K562 (cell line): ENCODE results near the gene MEGF9. TPM values are rescaled to one million over a fixed set of nuclear protein-coding genes. Genes with fewer than 3 reads are reported as not detected.

ENCODE experiments used
- ATF7 ChIP-seq: fragments of 450-650 bp; IDR thresholded peaks from 2 replicates; pipeline ENCODE4 v1.7.1; 2014; ENCODE audit warnings: mild to moderate bottlenecking, moderate library complexity
- CBX3 ChIP-seq, 2 experiments: IDR thresholded peaks; 1 replicate in 1 of 2; 2 replicates in 1 of 2; pipeline ENCODE4 v1.6.1; 2012; ENCODE audit warnings: inconsistent platforms in 2 of 2, low read length in 2 of 2, borderline replicate concordance in 1 of 2, control low read depth in 1 of 2
- ELF1 ChIP-seq: fragments of 200-800 bp; sonication (Bioruptor generic); IDR thresholded peaks from 2 replicates; pipeline ENCODE4 v1.6.1; 2016; ENCODE audit warnings: missing genetic modification characterization, missing compliant biosample characterization
- GABPB2 ChIP-seq: fragments of 250-450 bp; sonication (Bioruptor Pico); conservative IDR thresholded peaks from 2 replicates; pipeline ENCODE4 v1.5.1; 2021; ENCODE audit warnings: mild to moderate bottlenecking
- ID3 ChIP-seq, 2 experiments: fragments of 250-450 bp in 1 of 2; fragments of 450-650 bp in 1 of 2; sonication (Bioruptor Pico) in 1 of 2; IDR thresholded peaks; 2 replicates each; pipeline versions ENCODE4 v1.6.1 to v1.8.0; 2016 to 2021; ENCODE audit warnings: mild to moderate bottlenecking in 2 of 2, moderate library complexity in 2 of 2, missing compliant biosample characterization in 1 of 2, missing genetic modification characterization in 1 of 2
- MCM3 ChIP-seq: fragments of 450-650 bp; IDR thresholded peaks from 2 replicates; pipeline ENCODE4 v1.6.1; 2016
- MED1 ChIP-seq: sonication (generic); formaldehyde crosslinking; IDR thresholded peaks from 2 replicates; pipeline ENCODE4 v1.8.1; 2023; ENCODE audit warnings: missing genetic modification reagents, borderline replicate concordance
- NELFE ChIP-seq: IDR thresholded peaks from 2 replicates; pipeline ENCODE4 v1.6.1; 2011; ENCODE audit warnings: mild to moderate bottlenecking; ENCODE audit not compliant: insufficient read depth, insufficient read length
- NRF1 ChIP-seq, 2 experiments: fragments of 450-650 bp; IDR thresholded peaks in 1 of 2; conservative IDR thresholded peaks in 1 of 2; 2 replicates each; pipeline ENCODE4 v1.6.1; 2014; ENCODE audit warnings: mild to moderate bottlenecking in 2 of 2
- POLR2B ChIP-seq: fragments of 450-650 bp; IDR thresholded peaks from 2 replicates; pipeline ENCODE4 v1.6.1; 2018; ENCODE audit warnings: low read depth; ENCODE audit not compliant: partially characterized antibody
- PREB ChIP-seq: sonication (generic); formaldehyde crosslinking; IDR thresholded peaks from 2 replicates; pipeline ENCODE4 v1.8.1; 2023; ENCODE audit warnings: mild to moderate bottlenecking, missing genetic modification reagents
- SAFB ChIP-seq: fragments of 200-400 bp; formaldehyde crosslinking; IDR thresholded peaks from 2 replicates; pipeline ENCODE4 v1.6.1; 2017; ENCODE audit warnings: low read depth, low read length, borderline replicate concordance
- SMARCA5 ChIP-seq: fragments of 450-650 bp; IDR thresholded peaks from 2 replicates; pipeline ENCODE4 v1.6.1; 2016
- SREBF1 ChIP-seq: fragments of 150-350 bp; IDR thresholded peaks from 2 replicates; pipeline ENCODE4 v1.6.1; 2014; ENCODE audit warnings: antibody characterized with exemption, low read depth, low read length, borderline replicate concordance
- TCF7L2 ChIP-seq: fragments of 150-350 bp; IDR thresholded peaks from 2 replicates; pipeline ENCODE4 v1.6.1; 2016; ENCODE audit warnings: low read depth, mild to moderate bottlenecking, low read length, moderate library complexity
- ZNF785 ChIP-seq: fragments of 250-450 bp; sonication (Bioruptor Pico); IDR thresholded peaks from 2 replicates; pipeline ENCODE4 v1.4.0; 2020; ENCODE audit warnings: mild to moderate bottlenecking
- polyA plus RNA-seq, 8 experiments: library from polyadenylated mRNA; depleted of rRNA in 4 of 8; stranded (reverse) in 5 of 8; unstranded in 3 of 8; fragments of >200 nt; fragmentation: Nextera tagmentation in 2 of 8; fragmentation: Illumina TruSeq in 1 of 8; extraction: Ambion mirVana in 2 of 8; extraction: Trizol in 1 of 8; gene quantifications; 2 replicates each; pipeline versions ENCODE4 v1.2.1 to v1.2.3, GENCODE V29; 2011 to 2014; ENCODE audit warnings: inconsistent platforms in 1 of 8, missing spikeins in 1 of 8
- total RNA-seq, 7 experiments: library from RNA; depleted of rRNA in 6 of 7; stranded (reverse); fragments of >200 nt in 6 of 7; fragmentation: Illumina TruSeq in 2 of 7; extraction: Trizol in 2 of 7; gene quantifications; 2 replicates each; pipeline versions ENCODE4 v1.2.1 to v1.2.3, GENCODE V29; 2011 to 2021; ENCODE audit warnings: low replicate concordance in 1 of 7
- TF ChIP-seq, protein P1 (sequence below): fragments of 450-650 bp; IDR thresholded peaks from 2 replicates; pipeline ENCODE4 v1.6.1; 2018; ENCODE audit not compliant: partially characterized antibody
- TF ChIP-seq, protein P2 (sequence below): sonication (generic); formaldehyde crosslinking; IDR thresholded peaks from 2 replicates; pipeline ENCODE4 v1.9.0; 2022; ENCODE audit warnings: mild to moderate bottlenecking, missing genetic modification reagents
- TF ChIP-seq, protein P3 (sequence below): IDR thresholded peaks from 2 replicates; pipeline ENCODE4 v1.6.1; 2016; ENCODE audit warnings: missing genetic modification characterization, missing compliant biosample characterization

The MEGF9 gene
- total and polyA plus RNA-seq, 9 of the 15 experiments (the other 6 are each of a cell fraction or from before 2014, with no cell fraction given): 2.1 to 6.2 (median 3.8) TPM

DNA sequence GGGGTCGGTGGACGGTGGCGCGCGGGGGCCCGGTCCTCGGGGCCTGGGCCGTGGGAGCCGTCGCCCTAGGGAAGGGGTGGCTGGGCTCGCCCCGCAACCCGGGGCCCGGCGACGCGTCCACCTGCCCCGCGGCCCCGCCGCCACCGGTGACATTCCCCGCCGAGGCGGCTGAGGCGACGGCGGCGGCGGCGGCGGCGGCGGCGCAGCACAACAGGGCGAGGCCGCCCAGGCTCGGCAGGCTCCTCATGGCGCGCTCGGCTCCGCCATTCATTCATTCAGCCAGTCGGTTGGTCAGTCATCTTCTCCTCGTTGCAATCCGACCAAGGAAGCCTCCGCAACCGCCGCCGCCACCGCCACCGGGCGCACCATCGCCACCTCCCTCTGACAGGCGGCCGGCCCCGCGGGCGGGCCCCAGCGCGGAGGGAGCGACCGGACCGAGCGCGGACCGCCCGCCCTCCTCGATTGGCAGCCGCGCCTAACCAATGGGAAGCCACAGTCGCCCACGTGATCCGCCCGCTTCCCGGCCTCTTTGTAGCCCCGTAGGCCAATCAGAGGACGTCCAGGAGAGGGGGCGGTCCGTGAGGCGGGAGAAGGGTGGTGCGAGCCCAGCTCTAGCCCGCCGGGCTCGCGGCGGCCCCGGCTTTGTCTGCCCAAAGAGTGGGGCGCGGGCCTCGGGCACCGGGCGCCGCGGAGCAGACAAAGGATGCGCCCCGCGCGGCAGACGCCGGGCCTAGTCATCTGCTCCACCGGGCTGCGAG is at the start of gene MEGF9 (continued):
- TF ChIP-seq ELF1: no peak
- no peak for TF ChIP-seq GABPB2
- no peak for TF ChIP-seq CBX3 (IDR thresholded peaks at IDR 0.05; ENCODE audit: borderline replicate concordance in 1 of 2, low read length in 2 of 2)
- TF ChIP-seq PREB: no peak
- no peak for TF ChIP-seq SAFB
- TF ChIP-seq SMARCA5: no peak
- no peak for TF ChIP-seq NELFE
- TF ChIP-seq TCF7L2: no peak; the same call in 1 of the 2 replicates
- TF ChIP-seq, protein P1, sequence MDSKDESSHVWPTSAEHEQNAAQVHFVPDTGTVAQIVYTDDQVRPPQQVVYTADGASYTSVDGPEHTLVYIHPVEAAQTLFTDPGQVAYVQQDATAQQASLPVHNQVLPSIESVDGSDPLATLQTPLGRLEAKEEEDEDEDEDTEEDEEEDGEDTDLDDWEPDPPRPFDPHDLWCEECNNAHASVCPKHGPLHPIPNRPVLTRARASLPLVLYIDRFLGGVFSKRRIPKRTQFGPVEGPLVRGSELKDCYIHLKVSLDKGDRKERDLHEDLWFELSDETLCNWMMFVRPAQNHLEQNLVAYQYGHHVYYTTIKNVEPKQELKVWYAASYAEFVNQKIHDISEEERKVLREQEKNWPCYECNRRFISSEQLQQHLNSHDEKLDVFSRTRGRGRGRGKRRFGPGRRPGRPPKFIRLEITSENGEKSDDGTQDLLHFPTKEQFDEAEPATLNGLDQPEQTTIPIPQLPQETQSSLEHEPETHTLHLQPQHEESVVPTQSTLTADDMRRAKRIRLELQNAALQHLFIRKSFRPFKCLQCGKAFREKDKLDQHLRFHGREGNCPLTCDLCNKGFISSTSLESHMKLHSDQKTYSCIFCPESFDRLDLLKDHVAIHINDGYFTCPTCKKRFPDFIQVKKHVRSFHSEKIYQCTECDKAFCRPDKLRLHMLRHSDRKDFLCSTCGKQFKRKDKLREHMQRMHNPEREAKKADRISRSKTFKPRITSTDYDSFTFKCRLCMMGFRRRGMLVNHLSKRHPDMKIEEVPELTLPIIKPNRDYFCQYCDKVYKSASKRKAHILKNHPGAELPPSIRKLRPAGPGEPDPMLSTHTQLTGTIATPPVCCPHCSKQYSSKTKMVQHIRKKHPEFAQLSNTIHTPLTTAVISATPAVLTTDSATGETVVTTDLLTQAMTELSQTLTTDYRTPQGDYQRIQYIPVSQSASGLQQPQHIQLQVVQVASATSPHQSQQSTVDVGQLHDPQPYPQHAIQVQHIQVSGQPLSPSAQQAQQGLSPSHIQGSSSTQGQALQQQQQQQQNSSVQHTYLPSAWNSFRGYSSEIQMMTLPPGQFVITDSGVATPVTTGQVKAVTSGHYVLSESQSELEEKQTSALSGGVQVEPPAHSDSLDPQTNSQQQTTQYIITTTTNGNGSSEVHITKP: no peak
- TF ChIP-seq, protein P2, sequence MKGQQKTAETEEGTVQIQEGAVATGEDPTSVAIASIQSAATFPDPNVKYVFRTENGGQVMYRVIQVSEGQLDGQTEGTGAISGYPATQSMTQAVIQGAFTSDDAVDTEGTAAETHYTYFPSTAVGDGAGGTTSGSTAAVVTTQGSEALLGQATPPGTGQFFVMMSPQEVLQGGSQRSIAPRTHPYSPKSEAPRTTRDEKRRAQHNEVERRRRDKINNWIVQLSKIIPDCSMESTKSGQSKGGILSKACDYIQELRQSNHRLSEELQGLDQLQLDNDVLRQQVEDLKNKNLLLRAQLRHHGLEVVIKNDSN (CRISPR knock-in tag): peak; percentile 97
- peak; percentile 78 for TF ChIP-seq ATF7
- TF ChIP-seq NRF1 (conservative IDR thresholded peaks at IDR 0.05 in 1 of 2, IDR thresholded peaks at IDR 0.05 in 1 of 2): peak; percentile 51 to 57; a peak in 2 of 4 replicates
- peak; percentile 39 for TF ChIP-seq POLR2B
- TF ChIP-seq ZNF785 (CRISPR knock-in tag): no peak
- TF ChIP-seq MCM3: no peak
- TF ChIP-seq MED1: no peak
- no peak for TF ChIP-seq SREBF1
- no peak for TF ChIP-seq ID3 (CRISPR knock-in tag; IDR thresholded peaks at IDR 0.05)
- peak; percentile 15; the same call in 1 of the 2 replicates for TF ChIP-seq ID3 (tag; IDR thresholded peaks at IDR 0.05)
- TF ChIP-seq, protein P3, sequence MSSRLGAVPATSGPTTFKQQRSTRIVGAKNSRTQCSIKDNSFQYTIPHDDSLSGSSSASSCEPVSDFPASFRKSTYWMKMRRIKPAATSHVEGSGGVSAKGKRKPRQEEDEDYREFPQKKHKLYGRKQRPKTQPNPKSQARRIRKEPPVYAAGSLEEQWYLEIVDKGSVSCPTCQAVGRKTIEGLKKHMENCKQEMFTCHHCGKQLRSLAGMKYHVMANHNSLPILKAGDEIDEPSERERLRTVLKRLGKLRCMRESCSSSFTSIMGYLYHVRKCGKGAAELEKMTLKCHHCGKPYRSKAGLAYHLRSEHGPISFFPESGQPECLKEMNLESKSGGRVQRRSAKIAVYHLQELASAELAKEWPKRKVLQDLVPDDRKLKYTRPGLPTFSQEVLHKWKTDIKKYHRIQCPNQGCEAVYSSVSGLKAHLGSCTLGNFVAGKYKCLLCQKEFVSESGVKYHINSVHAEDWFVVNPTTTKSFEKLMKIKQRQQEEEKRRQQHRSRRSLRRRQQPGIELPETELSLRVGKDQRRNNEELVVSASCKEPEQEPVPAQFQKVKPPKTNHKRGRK (tag): no peak
